ENCODE data around the gene RPS27.

DNA sequence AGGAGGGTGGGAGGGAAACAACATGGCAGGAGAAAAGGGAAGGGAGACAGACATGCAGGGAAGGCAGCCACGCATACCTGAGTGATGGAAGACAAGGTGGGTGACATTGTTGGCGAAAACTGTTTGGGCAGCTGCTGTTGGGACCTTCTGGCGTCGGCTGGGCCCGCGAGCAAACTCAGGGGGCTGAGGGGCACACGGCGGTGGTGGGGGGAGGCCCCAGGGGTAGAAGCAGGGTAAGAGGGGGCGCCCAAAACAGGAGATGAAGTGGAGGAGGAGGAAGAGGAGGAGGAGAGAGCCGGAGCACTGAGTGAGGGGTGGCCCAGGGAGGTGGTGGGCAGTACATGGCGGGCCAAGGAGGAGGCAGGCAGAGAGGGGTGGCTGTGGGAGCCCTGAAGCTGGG, 39.4 kb upstream of the RPS27 start:
- TF ChIP-seq, protein P1, sequence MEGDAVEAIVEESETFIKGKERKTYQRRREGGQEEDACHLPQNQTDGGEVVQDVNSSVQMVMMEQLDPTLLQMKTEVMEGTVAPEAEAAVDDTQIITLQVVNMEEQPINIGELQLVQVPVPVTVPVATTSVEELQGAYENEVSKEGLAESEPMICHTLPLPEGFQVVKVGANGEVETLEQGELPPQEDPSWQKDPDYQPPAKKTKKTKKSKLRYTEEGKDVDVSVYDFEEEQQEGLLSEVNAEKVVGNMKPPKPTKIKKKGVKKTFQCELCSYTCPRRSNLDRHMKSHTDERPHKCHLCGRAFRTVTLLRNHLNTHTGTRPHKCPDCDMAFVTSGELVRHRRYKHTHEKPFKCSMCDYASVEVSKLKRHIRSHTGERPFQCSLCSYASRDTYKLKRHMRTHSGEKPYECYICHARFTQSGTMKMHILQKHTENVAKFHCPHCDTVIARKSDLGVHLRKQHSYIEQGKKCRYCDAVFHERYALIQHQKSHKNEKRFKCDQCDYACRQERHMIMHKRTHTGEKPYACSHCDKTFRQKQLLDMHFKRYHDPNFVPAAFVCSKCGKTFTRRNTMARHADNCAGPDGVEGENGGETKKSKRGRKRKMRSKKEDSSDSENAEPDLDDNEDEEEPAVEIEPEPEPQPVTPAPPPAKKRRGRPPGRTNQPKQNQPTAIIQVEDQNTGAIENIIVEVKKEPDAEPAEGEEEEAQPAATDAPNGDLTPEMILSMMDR (conservative IDR thresholded peaks at IDR 0.05; ENCODE audit: low read depth, low read length) = no peak
- TF ChIP-seq EZH2 (IDR thresholded peaks at IDR 0.05; ENCODE audit: low read length, unreplicated experiment) = no peak
